Colonic mucosa (tissue), 4 donors: ENCODE data around the gene TMEM270. TPM values are rescaled to one million over a fixed set of nuclear protein-coding genes. Genes with fewer than 3 reads are reported as not detected.

Source experiments
- DNase-seq: peaks from one replicate; pipeline ENCODE4 v3.0.0-alpha.2; 2020
- H3K27ac ChIP-seq: fragments of 200-600 bp; one replicate; pipeline ENCODE4 v1.8.0; 2021
- H3K27me3 ChIP-seq: fragments of 200-600 bp; one replicate; pipeline ENCODE4 v1.8.0; 2021
- H3K36me3 ChIP-seq: fragments of 200-600 bp; one replicate; pipeline ENCODE4 v1.8.0; 2021
- H3K4me1 ChIP-seq: fragments of 200-600 bp; one replicate; pipeline ENCODE4 v1.8.0; 2021; ENCODE audit warnings: mild to moderate bottlenecking
- H3K4me3 ChIP-seq: fragments of 200-600 bp; one replicate; pipeline ENCODE4 v1.8.0; 2021
- H3K9ac ChIP-seq, 2 donors: one replicate each; pipeline ENCODE4 v1.7.0; 2013; ENCODE audit warnings: control low read depth in 2 of 2, low read depth in 2 of 2, low read length in 2 of 2
- H3K9me3 ChIP-seq: fragments of 200-600 bp; one replicate; pipeline ENCODE4 v1.8.0; 2021
- CTCF ChIP-seq: fragments of 200-600 bp; IDR thresholded peaks from one replicate; pipeline ENCODE4 v1.8.0; 2022; ENCODE audit warnings: antibody characterized with exemption, mild to moderate bottlenecking
- intact Hi-C: fragments of 100-400 bp; cut with DNase I; formaldehyde crosslinking; loops from one replicate; pipeline ENCODE4 v1.14.1; 2022
- total RNA-seq, 2 donors: library from RNA; stranded (reverse); fragmentation: NEBNext Ultra II Directional in 1 of 2; extraction: Animal tissue kit (Norgen Biotek cat#: 25700) in 1 of 2; gene quantifications; one replicate each; pipeline ENCODE4 v1.2.1, GENCODE V29; 2021
- donor health status: healthy.
- donor health status: DM: no; HTN: no; CAD: no.
- donor health status: DM: no; HTN: no; CAD: no.

The TMEM270 gene
- total RNA-seq, 2 donors from 2014 or later: not detected

DNA sequence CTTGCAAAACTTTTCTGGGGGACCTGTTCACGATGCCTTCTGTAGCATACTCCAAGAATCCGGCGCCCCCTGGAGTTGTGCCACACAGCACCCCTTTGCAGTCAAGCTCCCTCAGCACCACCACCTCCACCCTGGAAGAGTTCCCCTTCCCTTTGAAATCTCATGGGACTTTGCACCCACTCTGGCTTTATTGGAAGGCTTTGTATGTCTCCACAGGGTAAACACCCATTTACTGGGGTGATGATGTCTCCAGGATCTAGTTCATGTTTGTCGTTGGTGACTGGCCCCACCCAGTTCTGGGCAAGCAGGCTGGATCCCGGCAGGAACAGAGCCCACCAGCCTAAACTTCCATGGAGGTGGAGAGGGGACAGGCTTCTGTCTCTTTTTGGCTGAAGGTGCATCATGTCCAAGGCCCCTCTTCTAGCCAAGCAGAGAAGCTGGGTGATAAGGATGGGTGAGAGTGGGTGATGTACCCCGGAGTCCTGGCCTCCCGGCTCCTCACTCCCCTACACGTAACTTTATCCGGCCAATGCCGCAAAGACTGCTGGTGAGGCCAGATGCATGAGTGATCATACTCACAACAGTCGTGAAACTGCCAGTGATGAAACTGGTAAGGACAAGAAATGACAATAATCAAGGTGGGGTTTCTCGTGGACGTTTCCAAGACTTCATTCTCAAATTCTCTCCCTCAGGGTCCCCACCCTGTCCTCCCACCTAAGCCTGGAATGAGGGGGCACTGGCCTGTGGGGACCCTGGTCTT is 30.9 kb upstream of the TMEM270 start:
- H3K9me3 ChIP-seq: no peaks in the 10 kb centered on the region
- peak overlapping the region; percentile 82 to 99 for H3K9ac ChIP-seq
- DNase-seq: peak; percentile 88
- peak overlapping the region; percentile 85 for H3K27ac ChIP-seq
- H3K4me1 ChIP-seq: peaks cover 9% of the 10 kb centered on the region
- no peaks in the 10 kb centered on the region for H3K27me3 ChIP-seq
- no peak for TF ChIP-seq CTCF
- H3K36me3 ChIP-seq: no peaks in the 10 kb centered on the region
- peak overlapping the region; percentile 50 for H3K4me3 ChIP-seq
- intact Hi-C loops: loop anchor here (2.0 to 5.0 kb wide), 2 partner anchors 61 to 93 kb away; partner anchors contain the start of gene ABHD11

GRCh38 chr7:73830681-73831583 is 30.0 kb upstream of the TMEM270 start, which contains the start of gene CLDN4:
Gene CLDN4, plus strand, starts transcription at chr7:73830996. Its CDS starts 206 bp downstream, at chr7:73831202.
- DNase-seq: peak; percentile 98
- Histone ChIP-seq H3K9ac (peak within 1 kb of the TSS; percentile 99), H3K27me3 (no peaks in the 10 kb centered on the region), H3K9me3 (no peaks in the 10 kb centered on the region), H3K4me1 (peaks cover 4% of the 10 kb centered on the region), H3K36me3 (no peaks in the 10 kb centered on the region), H3K27ac (peak within 1 kb of the TSS; percentile 85), H3K4me3 (peak within 1 kb of the TSS; percentile 50)
- no peak for TF ChIP-seq CTCF
- intact Hi-C loops: loop anchor here (2.0 to 5.0 kb wide), 2 partner anchors 62 to 94 kb away; partner anchors contain the start of gene ABHD11

DNA sequence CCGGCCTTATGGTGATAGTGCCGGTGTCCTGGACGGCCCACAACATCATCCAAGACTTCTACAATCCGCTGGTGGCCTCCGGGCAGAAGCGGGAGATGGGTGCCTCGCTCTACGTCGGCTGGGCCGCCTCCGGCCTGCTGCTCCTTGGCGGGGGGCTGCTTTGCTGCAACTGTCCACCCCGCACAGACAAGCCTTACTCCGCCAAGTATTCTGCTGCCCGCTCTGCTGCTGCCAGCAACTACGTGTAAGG is 29.4 kb upstream of the TMEM270 start:
- intact Hi-C loops: loop anchor here (2.0 to 5.0 kb wide), 2 partner anchors 63 to 94 kb away; partner anchors contain the start of gene ABHD11

DNA sequence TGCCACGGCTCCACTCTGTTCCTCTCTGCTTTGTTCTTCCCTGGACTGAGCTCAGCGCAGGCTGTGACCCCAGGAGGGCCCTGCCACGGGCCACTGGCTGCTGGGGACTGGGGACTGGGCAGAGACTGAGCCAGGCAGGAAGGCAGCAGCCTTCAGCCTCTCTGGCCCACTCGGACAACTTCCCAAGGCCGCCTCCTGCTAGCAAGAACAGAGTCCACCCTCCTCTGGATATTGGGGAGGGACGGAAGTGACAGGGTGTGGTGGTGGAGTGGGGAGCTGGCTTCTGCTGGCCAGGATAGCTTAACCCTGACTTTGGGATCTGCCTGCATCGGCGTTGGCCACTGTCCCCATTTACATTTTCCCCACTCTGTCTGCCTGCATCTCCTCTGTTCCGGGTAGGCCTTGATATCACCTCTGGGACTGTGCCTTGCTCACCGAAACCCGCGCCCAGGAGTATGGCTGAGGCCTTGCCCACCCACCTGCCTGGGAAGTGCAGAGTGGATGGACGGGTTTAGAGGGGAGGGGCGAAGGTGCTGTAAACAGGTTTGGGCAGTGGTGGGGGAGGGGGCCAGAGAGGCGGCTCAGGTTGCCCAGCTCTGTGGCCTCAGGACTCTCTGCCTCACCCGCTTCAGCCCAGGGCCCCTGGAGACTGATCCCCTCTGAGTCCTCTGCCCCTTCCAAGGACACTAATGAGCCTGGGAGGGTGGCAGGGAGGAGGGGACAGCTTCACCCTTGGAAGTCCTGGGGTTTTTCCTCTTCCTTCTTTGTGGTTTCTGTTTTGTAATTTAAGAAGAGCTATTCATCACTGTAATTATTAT is 28.9 kb upstream of the TMEM270 start:
- peak overlapping the region; percentile 99 for H3K9ac ChIP-seq
- H3K4me3 ChIP-seq: peak overlapping the region; percentile 50
- no peaks in the 10 kb centered on the region for H3K36me3 ChIP-seq
- H3K27ac ChIP-seq: peak overlapping the region; percentile 85
- DNase-seq: peak; percentile 89
- intact Hi-C loops: loop anchor here (2.0 to 5.0 kb wide), 2 partner anchors 63 to 95 kb away; partner anchors contain the start of gene ABHD11
- H3K9me3 ChIP-seq: no peaks in the 10 kb centered on the region
- no peaks in the 10 kb centered on the region for H3K27me3 ChIP-seq
- H3K4me1 ChIP-seq: peaks cover 3% of the 10 kb centered on the region
- no peak for TF ChIP-seq CTCF

More for the DNA sequence above, 29.4 kb upstream of the TMEM270 start:
- DNase-seq: no peak
- Histone ChIP-seq H3K9me3 (no peaks in the 10 kb centered on the region), H3K36me3 (no peaks in the 10 kb centered on the region), H3K27ac (peak overlapping the region; percentile 85), H3K27me3 (no peaks in the 10 kb centered on the region), H3K9ac (peak overlapping the region; percentile 99), H3K4me1 (peaks cover 4% of the 10 kb centered on the region), H3K4me3 (peak overlapping the region; percentile 50)
- no peak for TF ChIP-seq CTCF
